Fibroblast of skin of abdomen (primary cell): ENCODE measurements around the gene SAFB.
A peak's percentile ranks its signal among the peaks of the same experiment; 100 is the strongest.
"Not testable (repeated sequence)": the region's sequence is repeated elsewhere in the genome, so short reads cannot be mapped to it uniquely, and the experiment has no call there.

ENCODE experiments used
- DNase-seq: peaks from one replicate; pipeline ENCODE4 v3.0.0-alpha.2; 2013

The SAFB gene

GRCh38 chr19:5595129-5595528 is 27.8 kb upstream of the SAFB start:
- no peak for DNase-seq

GRCh38 chr19:5595745-5596144 is 27.1 kb upstream of the SAFB start:
- DNase-seq: no peak

- no peak for DNase-seq
Measured at GRCh38 chr19:5600797-5601196, 22.1 kb upstream of the SAFB start.

GRCh38 chr19:5603626-5604025 is 19.3 kb upstream of the SAFB start:
- DNase-seq: no peak

GRCh38 chr19:5605362-5605761 is 17.5 kb upstream of the SAFB start:
- no peak for DNase-seq

- DNase-seq: no peak
Measured at GRCh38 chr19:5607318-5608275, 15.3 kb upstream of the SAFB start.

- DNase-seq: no peak
Measured at GRCh38 chr19:5608291-5608690, 14.6 kb upstream of the SAFB start.

GRCh38 chr19:5608766-5609165 is 14.1 kb upstream of the SAFB start:
- not testable (repeated sequence) for DNase-seq

GRCh38 chr19:5609881-5610448 is 12.9 kb upstream of the SAFB start:
- no peak for DNase-seq

GRCh38 chr19:5612891-5613865 is 9.7 kb upstream of the SAFB start:
- DNase-seq: no peak

GRCh38 chr19:5615756-5616327 is 7.0 kb upstream of the SAFB start:
- DNase-seq: peak; percentile 50

- DNase-seq: no peak
Measured at GRCh38 chr19:5617080-5617479, 5.8 kb upstream of the SAFB start.

GRCh38 chr19:5618591-5618990 is 4.3 kb upstream of the SAFB start:
- no peak for DNase-seq

GRCh38 chr19:5619946-5620345 is 2.9 kb upstream of the SAFB start:
- DNase-seq: no peak

- no peak for DNase-seq
Measured at GRCh38 chr19:5621311-5621944, 1.5 kb upstream of the SAFB start.

- no peak for DNase-seq
Measured at GRCh38 chr19:5621945-5622464, 878 bp upstream of the SAFB start.

- no peak for DNase-seq
Measured at GRCh38 chr19:5623397-5624017, 624 bp downstream of the SAFB start.

- peak; percentile 28 for DNase-seq
Measured at GRCh38 chr19:5624018-5624663, 1.3 kb downstream of the SAFB start.

GRCh38 chr19:5624741-5625278 is 1.9 kb downstream of the SAFB start:
- no peak for DNase-seq

GRCh38 chr19:5625641-5626040 is 2.8 kb downstream of the SAFB start:
- no peak for DNase-seq
